ENCODE results near the gene COL24A1.

COL24A1 gene

GRCh38 chr1:85697895-85698294 lies 458.7 kb downstream of the COL24A1 start:
- no peaks in the 10 kb centered on the region for H3K4me1 ChIP-seq (ENCODE audit: control insufficient read depth, insufficient read depth, low read length, poor library complexity, severe bottlenecking)
- no peak overlapping the region for H3K27ac ChIP-seq (ENCODE audit: insufficient read depth, low read length, poor library complexity, severe bottlenecking)
- peaks cover 24% of the 10 kb centered on the region for H3K36me3 ChIP-seq (ENCODE audit: control insufficient read depth, insufficient read depth, low read length)
- H3K27me3 ChIP-seq (replicated peaks; ENCODE audit: control insufficient read depth, insufficient read depth, low read length, poor library complexity, severe bottlenecking), result no peaks in the 10 kb centered on the region
- DNase-seq, result no peak
- no peak overlapping the region for H3K4me3 ChIP-seq (ENCODE audit: insufficient read depth, low read depth, low read length, poor library complexity, severe bottlenecking)
- H3K9me3 ChIP-seq (ENCODE audit: control insufficient read depth, low read length), result no peaks in the 10 kb centered on the region

- Histone ChIP-seq H3K4me3 (ENCODE audit: insufficient read depth, low read depth, low read length, poor library complexity, severe bottlenecking) (no peak overlapping the region), H3K4me1 (ENCODE audit: control insufficient read depth, insufficient read depth, low read length, poor library complexity, severe bottlenecking) (no peaks in the 10 kb centered on the region), H3K9me3 (ENCODE audit: control insufficient read depth, low read length) (no peaks in the 10 kb centered on the region), H3K27ac (ENCODE audit: insufficient read depth, low read length, poor library complexity, severe bottlenecking) (no peak overlapping the region), H3K36me3 (ENCODE audit: control insufficient read depth, insufficient read depth, low read length) (peaks cover 8% of the 10 kb centered on the region), H3K27me3 (replicated peaks; ENCODE audit: control insufficient read depth, insufficient read depth, low read length, poor library complexity, severe bottlenecking) (no peaks in the 10 kb centered on the region)
- no peak for DNase-seq
Measured at GRCh38 chr1:85692730-85693314, 463.8 kb downstream of the COL24A1 start.

GRCh38 chr1:85689775-85690404 lies 466.7 kb downstream of the COL24A1 start:
- Histone ChIP-seq H3K4me1 (ENCODE audit: control insufficient read depth, insufficient read depth, low read length, poor library complexity, severe bottlenecking) (no peaks in the 10 kb centered on the region), H3K4me3 (ENCODE audit: insufficient read depth, low read depth, low read length, poor library complexity, severe bottlenecking) (no peak overlapping the region), H3K36me3 (ENCODE audit: control insufficient read depth, insufficient read depth, low read length) (peaks cover 8% of the 10 kb centered on the region), H3K9me3 (ENCODE audit: control insufficient read depth, low read length) (no peaks in the 10 kb centered on the region), H3K27me3 (replicated peaks; ENCODE audit: control insufficient read depth, insufficient read depth, low read length, poor library complexity, severe bottlenecking) (no peaks in the 10 kb centered on the region), H3K27ac (ENCODE audit: insufficient read depth, low read length, poor library complexity, severe bottlenecking) (no peak overlapping the region)
- DNase-seq, result no peak

- Histone ChIP-seq H3K4me1 (ENCODE audit: control insufficient read depth, insufficient read depth, low read length, poor library complexity, severe bottlenecking) (no peaks in the 10 kb centered on the region), H3K27ac (ENCODE audit: insufficient read depth, low read length, poor library complexity, severe bottlenecking) (no peak overlapping the region), H3K4me3 (ENCODE audit: insufficient read depth, low read depth, low read length, poor library complexity, severe bottlenecking) (no peak overlapping the region), H3K27me3 (replicated peaks; ENCODE audit: control insufficient read depth, insufficient read depth, low read length, poor library complexity, severe bottlenecking) (no peaks in the 10 kb centered on the region), H3K9me3 (ENCODE audit: control insufficient read depth, low read length) (no peaks in the 10 kb centered on the region), H3K36me3 (ENCODE audit: control insufficient read depth, insufficient read depth, low read length) (peaks cover 7% of the 10 kb centered on the region)
- DNase-seq, result no peak
Measured at GRCh38 chr1:85683292-85684025, 473.1 kb downstream of the COL24A1 start.

GRCh38 chr1:85681087-85681486 lies 475.5 kb downstream of the COL24A1 start:
- no peaks in the 10 kb centered on the region for H3K4me1 ChIP-seq (ENCODE audit: control insufficient read depth, insufficient read depth, low read length, poor library complexity, severe bottlenecking)
- H3K36me3 ChIP-seq (ENCODE audit: control insufficient read depth, insufficient read depth, low read length), result peaks cover 21% of the 10 kb centered on the region
- H3K4me3 ChIP-seq (ENCODE audit: insufficient read depth, low read depth, low read length, poor library complexity, severe bottlenecking), result no peak overlapping the region
- H3K27me3 ChIP-seq (replicated peaks; ENCODE audit: control insufficient read depth, insufficient read depth, low read length, poor library complexity, severe bottlenecking), result no peaks in the 10 kb centered on the region
- no peak overlapping the region for H3K27ac ChIP-seq (ENCODE audit: insufficient read depth, low read length, poor library complexity, severe bottlenecking)
- H3K9me3 ChIP-seq (ENCODE audit: control insufficient read depth, low read length), result no peaks in the 10 kb centered on the region
- DNase-seq, result no peak

Measured in effector memory CD4-positive, alpha-beta T cell (primary cell).